Spinal cord (tissue), 10 donors: ENCODE results near the gene COX15. TPM values are rescaled to one million over a fixed set of nuclear protein-coding genes. Genes with fewer than 3 reads are reported as not detected.

Source experiments
- DNase-seq, 6 donors: peaks; one replicate each; pipeline versions ENCODE4 v3.0.0 to v3.0.0-alpha.2; 2013 to 2015; ENCODE audit warnings: low spot score in 6 of 6, low read depth in 4 of 6
- H3K27ac ChIP-seq: one replicate; pipeline ENCODE4 v1.5.1; 2013; ENCODE audit warnings: low read depth, low read length, control low read depth
- H3K27me3 ChIP-seq: one replicate; pipeline ENCODE4 v1.6.1; 2013; ENCODE audit warnings: low read length; ENCODE audit not compliant: control insufficient read depth, insufficient read depth
- H3K36me3 ChIP-seq: one replicate; pipeline ENCODE4 v1.6.1; 2013; ENCODE audit warnings: low read length; ENCODE audit not compliant: control insufficient read depth, insufficient read depth
- H3K4me1 ChIP-seq: one replicate; pipeline ENCODE4 v1.6.1; 2013; ENCODE audit warnings: low read length; ENCODE audit not compliant: control insufficient read depth, insufficient read depth
- H3K4me3 ChIP-seq: one replicate; pipeline ENCODE4 v1.5.1; 2013; ENCODE audit warnings: low read depth, low read length, control low read depth
- H3K9me3 ChIP-seq: one replicate; pipeline ENCODE4 v1.6.1; 2013; ENCODE audit warnings: low read length; ENCODE audit not compliant: control insufficient read depth, insufficient read depth
- WGBS: methylation state at CpG from one replicate; pipeline ENCODE4 v1.1.5; 2013; ENCODE audit warnings: missing lambda C conversion rate; ENCODE audit not compliant: insufficient coverage; 5-methylcytosine and 5-hydroxymethylcytosine counted together
- polyA plus RNA-seq, 2 donors: library from polyadenylated mRNA; unstranded; fragments of 120-200 nt; gene quantifications; one replicate each; pipeline ENCODE4 v1.2.1, GENCODE V29; 2013; ENCODE audit not compliant: insufficient read length in 2 of 2
- total RNA-seq, 2 donors: library from RNA; depleted of rRNA in 1 of 2; stranded (reverse); fragments of 120-200 nt in 1 of 2; fragments of >200 nt in 1 of 2; gene quantifications; one replicate each; pipeline versions ENCODE4 v1.2.3 to v1.2.4, GENCODE V29; 2013 to 2014
- donor health status: healthy.

Gene COX15
- total and polyA plus RNA-seq, 4 donors: 37.8 to 44.1 (median 41.6) TPM

GRCh38 chr10:99682752-99683151 lies 49.2 kb downstream of the COX15 start:
- no peaks in the 10 kb centered on the region for H3K4me1 ChIP-seq
- no peak overlapping the region for H3K4me3 ChIP-seq
- H3K9me3 ChIP-seq: no peaks in the 10 kb centered on the region
- no CpG with 5 or more reads among the region's 1 CpG for WGBS
- H3K27ac ChIP-seq: no peak overlapping the region
- DNase-seq: no peak
- no peaks in the 10 kb centered on the region for H3K27me3 ChIP-seq
- H3K36me3 ChIP-seq: peaks cover 11% of the 10 kb centered on the region

Other genes with a start within 250 kb of the COX15 start
- not detected for gene NKX2-3, start 199.2 kb downstream of the COX15 start, total RNA-seq
- not detected for gene NKX2-3, start 199.2 kb downstream of the COX15 start, polyA plus RNA-seq
- gene SLC25A28, start 111.7 kb downstream of the COX15 start, total RNA-seq: 10 to 100 TPM; 22.9 to 36.5 TPM
- gene SLC25A28, start 111.7 kb downstream of the COX15 start, polyA plus RNA-seq: 10 to 100 TPM; 56.0 to 65.2 TPM
- 10 to 100 TPM; 18.0 to 19.0 TPM for gene ENTPD7, start 72.6 kb downstream of the COX15 start, total RNA-seq
- 1 to 10 TPM; 7.2 TPM for gene ENTPD7, start 72.6 kb downstream of the COX15 start, polyA plus RNA-seq
- gene CUTC, start 107 bp upstream of the COX15 start, total RNA-seq: 10 to 100 TPM; 16.3 to 18.8 TPM
- 10 to 100 TPM; 19.6 to 23.9 TPM for gene CUTC, start 107 bp upstream of the COX15 start, polyA plus RNA-seq
- under 1 TPM; 0.50 to 0.66 TPM for gene ABCC2, start 50.5 kb upstream of the COX15 start, total RNA-seq
- gene ABCC2, start 50.5 kb upstream of the COX15 start, polyA plus RNA-seq: under 1 TPM; 0.44 to 0.68 TPM